Gastroesophageal sphincter (tissue), 4 donors: ENCODE measurements around the gene SDK1. TPM values are rescaled to one million over a fixed set of nuclear protein-coding genes. Genes with fewer than 3 reads are reported as not detected.

Experiments used
- ATAC-seq: fragments of 150-250 bp; one replicate; pipeline ENCODE4 v1.9.1; 2016; ENCODE audit warnings: mild to moderate bottlenecking, moderate library complexity
- H3K27ac ChIP-seq, 4 donors: fragments of 200-600 bp; sonication (generic) in 3 of 4; 1 replicate in 3 of 4; 2 replicates in 1 of 4; pipeline ENCODE4 v1.5.1; 2016 to 2019
- H3K27me3 ChIP-seq: fragments of 200-600 bp; sonication (generic); one replicate; pipeline ENCODE4 v1.5.1; 2019
- H3K36me3 ChIP-seq, 2 donors: fragments of 200-600 bp; sonication (generic); one replicate each; pipeline ENCODE4 v1.5.1; 2019; ENCODE audit warnings: control low read depth in 1 of 2
- H3K4me1 ChIP-seq, 3 donors: fragments of 200-600 bp; sonication (generic); 1 replicate in 2 of 3; 2 replicates in 1 of 3; pipeline ENCODE4 v1.5.1; 2016 to 2019; ENCODE audit warnings: control low read depth in 2 of 3
- H3K4me3 ChIP-seq, 2 donors: fragments of 200-600 bp; sonication (generic); one replicate each; pipeline ENCODE4 v1.5.1; 2019; ENCODE audit warnings: mild to moderate bottlenecking in 1 of 2, moderate library complexity in 1 of 2
- H3K9me3 ChIP-seq, 3 donors: fragments of 200-600 bp; sonication (generic); one replicate each; pipeline ENCODE4 v1.5.1; 2017 to 2019; ENCODE audit warnings: control low read depth in 2 of 3
- CTCF ChIP-seq, 4 experiments: fragments of 200-600 bp in 2 of 4; fragments of 450-650 bp in 2 of 4; sonication (generic) in 1 of 4; IDR thresholded peaks; one replicate each; pipeline ENCODE4 v1.5.1; 2017 to 2019; ENCODE audit warnings: antibody characterized with exemption in 4 of 4, mild to moderate bottlenecking in 2 of 4, moderate library complexity in 2 of 4
- EP300 ChIP-seq: sonication (generic); formaldehyde crosslinking; IDR thresholded peaks from one replicate; pipeline ENCODE4 v1.6.1; 2017; ENCODE audit warnings: antibody characterized with exemption, mild to moderate bottlenecking
- POLR2A ChIP-seq, 2 donors: fragments of 450-650 bp; IDR thresholded peaks; one replicate each; pipeline ENCODE4 v1.6.1; 2017; ENCODE audit warnings: antibody characterized with exemption in 2 of 2, mild to moderate bottlenecking in 2 of 2, moderate library complexity in 1 of 2
- POLR2AphosphoS5 ChIP-seq: sonication (generic); formaldehyde crosslinking; IDR thresholded peaks from one replicate; pipeline ENCODE4 v1.6.1; 2017; ENCODE audit warnings: antibody characterized with exemption
- WGBS, 2 donors: methylation state at CpG; one replicate each; pipeline ENCODE4 v1.1.5; 2018; ENCODE audit warnings: low coverage in 1 of 2; 5-methylcytosine and 5-hydroxymethylcytosine counted together
- total RNA-seq, 4 donors: library from RNA; depleted of rRNA; stranded (reverse); fragments of >200 nt; gene quantifications; one replicate each; pipeline ENCODE4 v1.1.0, GENCODE V29; 2016

SDK1 gene
- total RNA-seq, 4 donors from 2014 or later, result 6.1 to 13.6 (median 8.7) TPM

GRCh38 chr7:3682028-3682710 is 381.1 kb downstream of the SDK1 start:
- H3K4me1 ChIP-seq, result no peaks in the 10 kb centered on the region
- no peak overlapping the region for H3K27ac ChIP-seq
- 24 to 48% methylated on average over 2 to 9 of the region's 10 CpGs for WGBS, 2 donors
- H3K27me3 ChIP-seq, result no peaks in the 10 kb centered on the region
- no peak overlapping the region for H3K4me3 ChIP-seq
- no peaks in the 10 kb centered on the region for H3K9me3 ChIP-seq
- no peak for ATAC-seq
- H3K36me3 ChIP-seq, result no peaks in the 10 kb centered on the region
- TF ChIP-seq CTCF (IDR thresholded peaks at IDR 0.05), result no peak
- no peak for TF ChIP-seq POLR2AphosphoS5
- no peak for TF ChIP-seq EP300
- no peak for TF ChIP-seq POLR2A (IDR thresholded peaks at IDR 0.05)

- Histone ChIP-seq H3K27me3 (no peaks in the 10 kb centered on the region), H3K4me1 (no peaks in the 10 kb centered on the region), H3K36me3 (no peaks in the 10 kb centered on the region), H3K4me3 (no peak overlapping the region), H3K9me3 (no peaks in the 10 kb centered on the region), H3K27ac (no peak overlapping the region)
- TF ChIP-seq POLR2A (IDR thresholded peaks at IDR 0.05), result no peak
- 80 to 100% methylated on average over 1 to 2 of the region's 12 CpGs for WGBS, 2 donors
- no peak for ATAC-seq
These were observed 382.8 kb downstream of the SDK1 start for GRCh38 chr7:3683546-3684539.

GRCh38 chr7:3688071-3688470 is 387.0 kb downstream of the SDK1 start:
- Histone ChIP-seq H3K4me3 (no peak overlapping the region), H3K27me3 (no peaks in the 10 kb centered on the region), H3K27ac (no peak overlapping the region), H3K9me3 (no peaks in the 10 kb centered on the region), H3K4me1 (no peaks in the 10 kb centered on the region), H3K36me3 (no peaks in the 10 kb centered on the region)
- no peak for ATAC-seq
- TF ChIP-seq EP300 (no peak), CTCF (IDR thresholded peaks at IDR 0.05) (no peak), POLR2AphosphoS5 (no peak), POLR2A (IDR thresholded peaks at IDR 0.05) (no peak)
- WGBS, 2 donors, result 72 to 89% methylated on average over 2 of the region's 2 CpGs

GRCh38 chr7:3688842-3689241 is 387.8 kb downstream of the SDK1 start:
- Histone ChIP-seq H3K4me3 (no peak overlapping the region), H3K9me3 (no peaks in the 10 kb centered on the region), H3K4me1 (no peaks in the 10 kb centered on the region), H3K27ac (no peak overlapping the region), H3K36me3 (no peaks in the 10 kb centered on the region), H3K27me3 (no peaks in the 10 kb centered on the region)
- no peak for ATAC-seq
- TF ChIP-seq CTCF (IDR thresholded peaks at IDR 0.05) (no peak), POLR2A (IDR thresholded peaks at IDR 0.05) (no peak), POLR2AphosphoS5 (no peak), EP300 (no peak)
- 60 to 94% methylated on average over 2 to 3 of the region's 3 CpGs for WGBS, 2 donors

- whole genome bisulfite sequencing, 2 donors, result 60 to 70% methylated on average over 5 of the region's 5 CpGs
- no peak for TF ChIP-seq EP300
- TF ChIP-seq POLR2AphosphoS5, result no peak
- no peak for TF ChIP-seq POLR2A (IDR thresholded peaks at IDR 0.05)
- TF ChIP-seq CTCF (IDR thresholded peaks at IDR 0.05), result no peak
These were observed 390.6 kb downstream of the SDK1 start for GRCh38 chr7:3691478-3692158.

More at GRCh38 chr7:3691478-3692158, 390.6 kb downstream of the SDK1 start:
- Histone ChIP-seq H3K4me1 (no peaks in the 10 kb centered on the region), H3K27me3 (no peaks in the 10 kb centered on the region), H3K9me3 (no peaks in the 10 kb centered on the region), H3K36me3 (no peaks in the 10 kb centered on the region), H3K4me3 (no peak overlapping the region), H3K27ac (no peak overlapping the region)
- no peak for ATAC-seq
